ENCODE results near the gene LCLAT1. TPM values are rescaled to one million over a fixed set of nuclear protein-coding genes. Genes with fewer than 3 reads are reported as not detected.

Gene LCLAT1
- total RNA-seq, 2 donors from 2014 or later, result 30.2 to 34.2 TPM

- H3K9me3 Mint-ChIP-seq, result no peaks in the 10 kb centered on the region
- WGBS, 2 experiments (ENCODE audit: insufficient coverage in 1 of 2, insufficient read length in 1 of 2), result 74 to 80% methylated on average over 5 to 7 of the region's 7 CpGs
Measured at GRCh38 chr2:30412684-30413570, 34.1 kb upstream of the LCLAT1 start.

DNA sequence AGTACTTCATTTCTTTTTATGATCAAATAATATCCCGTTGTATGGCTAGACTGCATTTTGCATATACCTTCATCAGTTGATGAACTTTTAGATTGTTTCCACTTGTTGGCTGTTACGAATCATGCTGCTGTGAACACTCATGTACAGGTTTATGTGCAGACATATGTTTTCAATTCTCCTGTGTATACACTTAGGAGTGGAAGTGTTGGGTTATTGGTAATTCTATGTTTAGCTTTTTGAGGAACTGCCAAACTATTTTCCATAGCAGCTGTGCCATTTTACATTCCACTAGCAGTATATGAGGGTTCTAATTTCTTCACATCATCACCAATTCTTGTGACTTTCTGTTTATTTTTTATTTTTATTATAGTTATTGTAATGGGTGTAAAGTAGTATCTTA lies 32.1 kb upstream of the LCLAT1 start:
- Histone ChIP-seq H3K4me3 (ENCODE audit: low read length) (no peak overlapping the region), H3K36me3 (ENCODE audit: control insufficient read depth, insufficient read depth, low read length) (no peaks in the 10 kb centered on the region), H3K9ac (ENCODE audit: extremely low read depth, low read length, poor library complexity, severe bottlenecking) (no peak overlapping the region), H3K27ac (ENCODE audit: low read depth, low read length) (no peak overlapping the region), H3K9me3 (ENCODE audit: control insufficient read depth, low read length) (no peaks in the 10 kb centered on the region), H3K27me3 (ENCODE audit: control insufficient read depth, insufficient read depth, low read length, poor library complexity, severe bottlenecking) (no peaks in the 10 kb centered on the region), H3K4me1 (ENCODE audit: control insufficient read depth, insufficient read depth, low read length) (no peaks in the 10 kb centered on the region)
- H3K27ac Mint-ChIP-seq, result no peak overlapping the region
- TF ChIP-seq, protein P1, sequence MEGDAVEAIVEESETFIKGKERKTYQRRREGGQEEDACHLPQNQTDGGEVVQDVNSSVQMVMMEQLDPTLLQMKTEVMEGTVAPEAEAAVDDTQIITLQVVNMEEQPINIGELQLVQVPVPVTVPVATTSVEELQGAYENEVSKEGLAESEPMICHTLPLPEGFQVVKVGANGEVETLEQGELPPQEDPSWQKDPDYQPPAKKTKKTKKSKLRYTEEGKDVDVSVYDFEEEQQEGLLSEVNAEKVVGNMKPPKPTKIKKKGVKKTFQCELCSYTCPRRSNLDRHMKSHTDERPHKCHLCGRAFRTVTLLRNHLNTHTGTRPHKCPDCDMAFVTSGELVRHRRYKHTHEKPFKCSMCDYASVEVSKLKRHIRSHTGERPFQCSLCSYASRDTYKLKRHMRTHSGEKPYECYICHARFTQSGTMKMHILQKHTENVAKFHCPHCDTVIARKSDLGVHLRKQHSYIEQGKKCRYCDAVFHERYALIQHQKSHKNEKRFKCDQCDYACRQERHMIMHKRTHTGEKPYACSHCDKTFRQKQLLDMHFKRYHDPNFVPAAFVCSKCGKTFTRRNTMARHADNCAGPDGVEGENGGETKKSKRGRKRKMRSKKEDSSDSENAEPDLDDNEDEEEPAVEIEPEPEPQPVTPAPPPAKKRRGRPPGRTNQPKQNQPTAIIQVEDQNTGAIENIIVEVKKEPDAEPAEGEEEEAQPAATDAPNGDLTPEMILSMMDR (conservative IDR thresholded peaks at IDR 0.05), result no peak
- H3K27me3 Mint-ChIP-seq (ENCODE audit: insufficient read depth), result peaks cover 5% of the 10 kb centered on the region
- H3K36me3 Mint-ChIP-seq (ENCODE audit: low read depth), result no peaks in the 10 kb centered on the region
- WGBS, 2 experiments (ENCODE audit: insufficient coverage in 1 of 2, insufficient read length in 1 of 2), result 90 to 99% methylated on average over 2 of the region's 2 CpGs
- no peaks in the 10 kb centered on the region for H3K9me3 Mint-ChIP-seq
- DNase-seq, result no peak
- no peak overlapping the region for H3K4me3 Mint-ChIP-seq
- no peaks in the 10 kb centered on the region for H3K4me1 Mint-ChIP-seq

More at GRCh38 chr2:30412684-30413570, 34.1 kb upstream of the LCLAT1 start:
- H3K4me3 ChIP-seq (ENCODE audit: low read length), result no peak overlapping the region
- H3K9me3 ChIP-seq (ENCODE audit: control insufficient read depth, low read length), result no peaks in the 10 kb centered on the region
- no peak overlapping the region for H3K27ac ChIP-seq (ENCODE audit: low read depth, low read length)
- TF ChIP-seq, protein P1 (conservative IDR thresholded peaks at IDR 0.05), result no peak
- H3K9ac ChIP-seq (ENCODE audit: extremely low read depth, low read length, poor library complexity, severe bottlenecking), result no peak overlapping the region
- no peak overlapping the region for H3K27ac Mint-ChIP-seq
- H3K36me3 Mint-ChIP-seq (ENCODE audit: low read depth), result no peaks in the 10 kb centered on the region
- H3K4me3 Mint-ChIP-seq, result no peak overlapping the region
- H3K27me3 Mint-ChIP-seq (ENCODE audit: insufficient read depth), result peaks cover 11% of the 10 kb centered on the region
- no peaks in the 10 kb centered on the region for H3K27me3 ChIP-seq (ENCODE audit: control insufficient read depth, insufficient read depth, low read length, poor library complexity, severe bottlenecking)
- H3K4me1 Mint-ChIP-seq, result no peaks in the 10 kb centered on the region
- no peaks in the 10 kb centered on the region for H3K4me1 ChIP-seq (ENCODE audit: control insufficient read depth, insufficient read depth, low read length)
- H3K36me3 ChIP-seq (ENCODE audit: control insufficient read depth, insufficient read depth, low read length), result no peaks in the 10 kb centered on the region
- DNase-seq, result no peak

GRCh38 chr2:30417253-30417652 lies 29.8 kb upstream of the LCLAT1 start:
- H3K9me3 ChIP-seq (ENCODE audit: control insufficient read depth, low read length), result no peaks in the 10 kb centered on the region
- no peak overlapping the region for H3K4me3 ChIP-seq (ENCODE audit: low read length)
- no peaks in the 10 kb centered on the region for H3K36me3 Mint-ChIP-seq (ENCODE audit: low read depth)
- DNase-seq, result no peak
- H3K4me1 ChIP-seq (ENCODE audit: control insufficient read depth, insufficient read depth, low read length), result peaks cover 6% of the 10 kb centered on the region
- H3K4me3 Mint-ChIP-seq, result no peak overlapping the region
- H3K27ac Mint-ChIP-seq, result no peak overlapping the region
- H3K27me3 Mint-ChIP-seq (ENCODE audit: insufficient read depth), result peaks cover 5% of the 10 kb centered on the region
- no peaks in the 10 kb centered on the region for H3K27me3 ChIP-seq (ENCODE audit: control insufficient read depth, insufficient read depth, low read length, poor library complexity, severe bottlenecking)
- no peaks in the 10 kb centered on the region for H3K36me3 ChIP-seq (ENCODE audit: control insufficient read depth, insufficient read depth, low read length)
- WGBS, 2 experiments (ENCODE audit: insufficient coverage in 1 of 2, insufficient read length in 1 of 2), result 0 to 49% methylated on average over 1 to 3 of the region's 3 CpGs
- TF ChIP-seq, protein P1 (conservative IDR thresholded peaks at IDR 0.05), result no peak
- no peak overlapping the region for H3K27ac ChIP-seq (ENCODE audit: low read depth, low read length)
- H3K9ac ChIP-seq (ENCODE audit: extremely low read depth, low read length, poor library complexity, severe bottlenecking), result no peak overlapping the region
- no peaks in the 10 kb centered on the region for H3K9me3 Mint-ChIP-seq
- peaks cover 11% of the 10 kb centered on the region for H3K4me1 Mint-ChIP-seq

All from endodermal cell (in vitro differentiated cells).